ENCODE data around the gene STK24. TPM values are rescaled to one million over a fixed set of nuclear protein-coding genes. Genes with fewer than 3 reads are reported as not detected.

The STK24 gene
- total RNA-seq, 1 experiment from 2014 or later = 84.8 TPM

DNA sequence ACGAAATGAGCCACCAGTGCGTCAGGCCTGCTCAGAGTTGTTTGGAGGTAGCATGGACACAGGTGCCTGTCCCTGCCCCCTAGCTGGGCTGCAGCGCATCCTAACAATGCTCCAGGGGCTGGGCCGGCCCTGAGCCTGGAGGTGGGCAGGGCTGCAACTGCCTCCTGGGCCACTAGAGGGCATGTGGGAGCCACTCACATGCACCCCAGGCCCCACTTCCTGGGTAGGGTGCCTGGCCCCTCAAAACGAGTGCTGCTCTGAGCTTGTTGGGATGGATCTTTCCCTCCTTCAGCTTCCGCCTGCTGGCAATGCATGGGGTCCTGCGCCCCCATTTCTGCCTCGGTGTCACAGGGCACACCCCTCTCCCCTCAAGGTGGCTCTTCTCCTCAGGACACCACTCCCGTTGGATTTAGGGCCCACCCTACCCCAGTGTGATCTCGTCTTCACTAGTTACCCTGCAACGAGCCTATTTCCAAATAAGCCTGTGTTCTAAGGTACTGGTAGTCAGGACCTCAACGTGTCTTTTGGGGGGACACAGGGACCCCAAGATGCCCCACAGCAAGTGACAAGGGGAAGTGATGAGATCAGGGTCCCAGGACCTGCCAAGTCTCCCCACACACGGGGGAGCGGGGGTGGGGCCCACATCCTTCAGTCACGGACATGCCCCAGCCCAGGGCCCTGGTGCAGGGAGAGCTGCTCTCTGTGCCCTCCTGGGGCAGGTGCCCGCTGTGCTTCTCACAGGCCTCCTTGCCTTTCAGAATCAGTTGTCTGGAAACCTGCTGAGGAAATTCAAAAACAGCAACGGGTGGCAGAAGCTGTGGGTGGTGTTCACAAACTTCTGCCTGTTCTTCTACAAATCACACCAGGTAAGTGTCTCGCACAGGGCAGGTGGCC lies 131.3 kb downstream of the STK24 start:
- Histone ChIP-seq H3K27ac (ENCODE audit: low read depth, low read length, poor library complexity, severe bottlenecking) (peak overlapping the region; percentile 23), H3K27me3 (replicated peaks; ENCODE audit: insufficient read depth, low read depth, low read length, poor library complexity) (no peaks in the 10 kb centered on the region), H3K4me1 (ENCODE audit: insufficient read depth, low read length, poor library complexity, severe bottlenecking) (peaks cover 6% of the 10 kb centered on the region), H3K9me3 (ENCODE audit: low read depth, low read length, poor library complexity, severe bottlenecking) (no peaks in the 10 kb centered on the region), H3K4me3 (ENCODE audit: low read depth, low read length, poor library complexity, severe bottlenecking) (no peak overlapping the region), H3K36me3 (ENCODE audit: insufficient read depth, low read length, poor library complexity, severe bottlenecking) (peaks cover 48% of the 10 kb centered on the region)
- intact Hi-C loops (cut with micrococcal nuclease; ENCODE audit: unreplicated experiment) = loop anchor here (1.0 to 5.0 kb wide), 4 partner anchors 207 to 398 kb away; partner anchors contain the start of gene FARP1
- no TSS peak for BruUV-seq (replicated peaks)
- ChIA-PET POLR2A (ENCODE audit: low non-redundant PET) (no interaction called here), CTCF (interaction anchor here (0.6 to 2.3 kb wide), 12 partner anchors 9 to 412 kb away, joined by 3 to 18 read pairs (median 4); no protein-coding TSS in a partner anchor)
- DNase-seq (ENCODE audit: low spot score) = peak; percentile 74
- TF ChIP-seq, protein P1, sequence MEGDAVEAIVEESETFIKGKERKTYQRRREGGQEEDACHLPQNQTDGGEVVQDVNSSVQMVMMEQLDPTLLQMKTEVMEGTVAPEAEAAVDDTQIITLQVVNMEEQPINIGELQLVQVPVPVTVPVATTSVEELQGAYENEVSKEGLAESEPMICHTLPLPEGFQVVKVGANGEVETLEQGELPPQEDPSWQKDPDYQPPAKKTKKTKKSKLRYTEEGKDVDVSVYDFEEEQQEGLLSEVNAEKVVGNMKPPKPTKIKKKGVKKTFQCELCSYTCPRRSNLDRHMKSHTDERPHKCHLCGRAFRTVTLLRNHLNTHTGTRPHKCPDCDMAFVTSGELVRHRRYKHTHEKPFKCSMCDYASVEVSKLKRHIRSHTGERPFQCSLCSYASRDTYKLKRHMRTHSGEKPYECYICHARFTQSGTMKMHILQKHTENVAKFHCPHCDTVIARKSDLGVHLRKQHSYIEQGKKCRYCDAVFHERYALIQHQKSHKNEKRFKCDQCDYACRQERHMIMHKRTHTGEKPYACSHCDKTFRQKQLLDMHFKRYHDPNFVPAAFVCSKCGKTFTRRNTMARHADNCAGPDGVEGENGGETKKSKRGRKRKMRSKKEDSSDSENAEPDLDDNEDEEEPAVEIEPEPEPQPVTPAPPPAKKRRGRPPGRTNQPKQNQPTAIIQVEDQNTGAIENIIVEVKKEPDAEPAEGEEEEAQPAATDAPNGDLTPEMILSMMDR (conservative IDR thresholded peaks at IDR 0.05; ENCODE audit: low read depth, low read length) = peak; percentile 94
- no peak for TF ChIP-seq EZH2 (IDR thresholded peaks at IDR 0.05; ENCODE audit: borderline replicate concordance, low read depth, low read length, poor library complexity, severe bottlenecking)

DNA sequence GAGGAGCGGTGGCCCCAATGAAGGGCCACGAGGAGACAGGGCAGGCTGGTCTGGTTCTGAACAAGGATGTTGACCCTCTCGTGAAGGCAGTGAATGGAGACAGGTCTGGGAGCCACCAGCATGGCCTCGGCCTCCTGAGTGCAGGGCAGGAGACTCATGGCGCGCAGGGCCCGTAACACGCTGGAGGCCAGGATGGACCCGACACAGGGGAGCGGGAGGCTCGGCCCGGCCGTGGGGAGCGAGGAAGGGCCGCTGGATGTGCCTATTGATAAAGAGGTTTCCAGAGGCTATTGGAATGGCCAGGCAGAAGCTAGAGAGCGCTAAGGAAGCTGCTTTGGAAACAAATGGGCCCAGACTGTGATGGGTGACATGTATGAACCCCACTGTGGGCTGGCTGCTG lies 132.5 kb downstream of the STK24 start:
- CTCF ChIA-PET = interaction anchor here (0.7 to 2.3 kb wide), 2 partner anchors 209 to 411 kb away, joined by 3 to 18 read pairs; no protein-coding TSS in a partner anchor
- H3K36me3 ChIP-seq (ENCODE audit: insufficient read depth, low read length, poor library complexity, severe bottlenecking) = peaks cover 46% of the 10 kb centered on the region
- POLR2A ChIA-PET (ENCODE audit: low non-redundant PET) = no interaction called here
- H3K4me3 ChIP-seq (ENCODE audit: low read depth, low read length, poor library complexity, severe bottlenecking) = no peak overlapping the region
- H3K27ac ChIP-seq (ENCODE audit: low read depth, low read length, poor library complexity, severe bottlenecking) = no peak overlapping the region
- BruUV-seq (replicated peaks) = no TSS peak
- DNase-seq (ENCODE audit: low spot score) = no peak
- H3K9me3 ChIP-seq (ENCODE audit: low read depth, low read length, poor library complexity, severe bottlenecking) = no peaks in the 10 kb centered on the region
- no peaks in the 10 kb centered on the region for H3K27me3 ChIP-seq (replicated peaks; ENCODE audit: insufficient read depth, low read depth, low read length, poor library complexity)
- intact Hi-C loops (cut with micrococcal nuclease; ENCODE audit: unreplicated experiment) = loop anchor here (2.0 kb wide), 1 partner anchor 208 kb away; no protein-coding TSS in a partner anchor
- TF ChIP-seq EZH2 (IDR thresholded peaks at IDR 0.05; ENCODE audit: borderline replicate concordance, low read depth, low read length, poor library complexity, severe bottlenecking) = no peak
- peaks cover 5% of the 10 kb centered on the region for H3K4me1 ChIP-seq (ENCODE audit: insufficient read depth, low read length, poor library complexity, severe bottlenecking)

DNA sequence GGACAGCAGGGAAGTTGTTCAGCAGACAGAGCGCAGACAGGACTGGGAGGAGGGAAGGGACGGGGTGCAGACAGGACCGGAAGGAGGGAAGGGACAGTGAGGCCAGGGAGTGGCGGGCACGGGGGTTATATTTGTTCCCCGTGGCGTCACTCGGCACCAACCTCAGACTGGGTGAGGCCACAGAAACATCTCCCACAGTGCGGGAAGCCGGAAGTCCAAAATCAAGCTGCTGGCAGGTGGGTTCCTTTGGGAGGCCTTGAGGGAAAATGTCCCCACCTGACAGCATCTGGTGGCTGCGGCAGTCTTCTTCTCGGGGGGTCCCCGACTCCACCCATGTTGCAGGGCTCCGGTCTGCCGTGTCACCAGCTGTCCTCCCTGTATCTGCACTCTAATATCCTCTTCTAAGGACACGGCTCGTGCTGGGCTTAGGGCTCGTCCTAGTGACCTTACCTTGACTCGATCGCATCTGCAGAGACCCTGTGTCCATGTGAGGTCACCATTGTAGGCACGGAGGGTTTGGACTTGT lies 133.0 kb downstream of the STK24 start:
- intact Hi-C loops (cut with micrococcal nuclease; ENCODE audit: unreplicated experiment) = loop anchor here (2.0 kb wide), 1 partner anchor 209 kb away; no protein-coding TSS in a partner anchor
- CTCF ChIA-PET = no interaction called here
- DNase-seq (ENCODE audit: low spot score) = no peak
- no peak overlapping the region for H3K27ac ChIP-seq (ENCODE audit: low read depth, low read length, poor library complexity, severe bottlenecking)
- no peak for TF ChIP-seq EZH2 (IDR thresholded peaks at IDR 0.05; ENCODE audit: borderline replicate concordance, low read depth, low read length, poor library complexity, severe bottlenecking)
- TF ChIP-seq, protein P1 (conservative IDR thresholded peaks at IDR 0.05; ENCODE audit: low read depth, low read length) = no peak
- BruUV-seq (replicated peaks) = no TSS peak
- POLR2A ChIA-PET (ENCODE audit: low non-redundant PET) = no interaction called here
- no peaks in the 10 kb centered on the region for H3K27me3 ChIP-seq (replicated peaks; ENCODE audit: insufficient read depth, low read depth, low read length, poor library complexity)
- H3K4me3 ChIP-seq (ENCODE audit: low read depth, low read length, poor library complexity, severe bottlenecking) = no peak overlapping the region
- peaks cover 5% of the 10 kb centered on the region for H3K4me1 ChIP-seq (ENCODE audit: insufficient read depth, low read length, poor library complexity, severe bottlenecking)
- H3K9me3 ChIP-seq (ENCODE audit: low read depth, low read length, poor library complexity, severe bottlenecking) = no peaks in the 10 kb centered on the region
- peaks cover 41% of the 10 kb centered on the region for H3K36me3 ChIP-seq (ENCODE audit: insufficient read depth, low read length, poor library complexity, severe bottlenecking)

All from A673 (cell line).